HepG2 (cell line): Measurements from ENCODE around the gene AFF1. TPM values are rescaled to one million over a fixed set of nuclear protein-coding genes. Genes with fewer than 3 reads are reported as not detected.

Experiments
- ATF1 ChIP-seq: IDR thresholded peaks from 2 replicates; pipeline ENCODE4 v1.6.1; 2016; ENCODE audit warnings: mild to moderate bottlenecking, control low read depth
- ERF ChIP-seq: IDR thresholded peaks from 2 replicates; pipeline ENCODE4 v1.6.1; 2018; ENCODE audit warnings: missing biosample characterization, missing genetic modification reagents
- GATAD2A ChIP-seq: IDR thresholded peaks from 2 replicates; pipeline ENCODE4 v1.6.1; 2016
- HOXA9 ChIP-seq: sonication (generic); formaldehyde crosslinking; IDR thresholded peaks from 2 replicates; pipeline ENCODE4 v1.8.1; 2022; ENCODE audit warnings: missing genetic modification reagents, mild to moderate bottlenecking, moderate library complexity, borderline replicate concordance
- LCORL ChIP-seq, 2 experiments: fragments of 450-650 bp in 1 of 2; sonication (generic) in 1 of 2; formaldehyde crosslinking in 1 of 2; IDR thresholded peaks; 2 replicates each; pipeline versions ENCODE4 v1.5.0 to v1.6.1; 2017 to 2020; ENCODE audit warnings: antibody characterized with exemption in 1 of 2, missing genetic modification reagents in 1 of 2
- MEIS1 ChIP-seq: sonication (generic); formaldehyde crosslinking; IDR thresholded peaks from 2 replicates; pipeline ENCODE4 v1.9.0; 2021; ENCODE audit warnings: mild to moderate bottlenecking, missing genetic modification reagents, moderate library complexity, borderline replicate concordance
- MIER2 ChIP-seq: IDR thresholded peaks from 2 replicates; pipeline ENCODE4 v1.6.1; 2016; ENCODE audit warnings: missing biosample characterization, missing genetic modification reagents
- PITX1 ChIP-seq: sonication (generic); formaldehyde crosslinking; IDR thresholded peaks from 2 replicates; pipeline ENCODE4 v1.5.1; 2020; ENCODE audit warnings: mild to moderate bottlenecking, missing genetic modification reagents
- SKIL ChIP-seq: sonication (generic); formaldehyde crosslinking; IDR thresholded peaks from 2 replicates; pipeline ENCODE4 v1.8.0; 2022; ENCODE audit warnings: missing genetic modification reagents, mild to moderate bottlenecking, moderate library complexity, borderline replicate concordance
- TBP ChIP-seq: sonication (generic); formaldehyde crosslinking; IDR thresholded peaks from 2 replicates; pipeline ENCODE4 v1.5.0; 2020; ENCODE audit warnings: missing genetic modification reagents
- ZNF20 ChIP-seq: sonication (generic); formaldehyde crosslinking; IDR thresholded peaks from 2 replicates; pipeline ENCODE4 v1.4.0; 2020; ENCODE audit warnings: mild to moderate bottlenecking, moderate library complexity, missing genetic modification reagents
- ZNF263 ChIP-seq: sonication (generic); formaldehyde crosslinking; IDR thresholded peaks from 2 replicates; pipeline ENCODE4 v1.4.0; 2020; ENCODE audit warnings: missing genetic modification reagents
- ZNF407 ChIP-seq: sonication (generic); formaldehyde crosslinking; IDR thresholded peaks from one replicate; pipeline ENCODE4 v1.5.1; 2020; ENCODE audit warnings: mild to moderate bottlenecking, missing genetic modification reagents; ENCODE audit errors: not compliant biosample characterization
- ZNF644 ChIP-seq: IDR thresholded peaks from 2 replicates; pipeline ENCODE4 v1.6.1; 2016; ENCODE audit warnings: low read depth
- ZNF703 ChIP-seq: sonication (generic); formaldehyde crosslinking; IDR thresholded peaks from 2 replicates; pipeline ENCODE4 v1.5.1; 2020; ENCODE audit warnings: missing genetic modification reagents, mild to moderate bottlenecking, moderate library complexity, borderline replicate concordance
- ZNF720 ChIP-seq: sonication (generic); formaldehyde crosslinking; IDR thresholded peaks from 2 replicates; pipeline ENCODE4 v1.4.0; 2020; ENCODE audit warnings: missing genetic modification reagents
- ZSCAN20 ChIP-seq: sonication (generic); formaldehyde crosslinking; IDR thresholded peaks from 2 replicates; pipeline ENCODE4 v1.4.0; 2020; ENCODE audit warnings: missing genetic modification reagents, mild to moderate bottlenecking, borderline replicate concordance
- polyA plus RNA-seq, 8 experiments: library from polyadenylated mRNA; depleted of rRNA in 3 of 8; stranded (reverse) in 7 of 8; unstranded in 1 of 8; fragments of >200 nt; fragmentation: Illumina TruSeq in 4 of 8; extraction: Trizol in 4 of 8; gene quantifications; 2 replicates each; pipeline versions ENCODE4 v1.2.1 to v1.2.3, GENCODE V29; 2011 to 2016; ENCODE audit warnings: low read depth in 4 of 8, missing spikeins in 1 of 8, mixed read lengths in 1 of 8; ENCODE audit not compliant: insufficient read depth in 1 of 8
- total RNA-seq, 5 experiments: library from RNA; depleted of rRNA; stranded (reverse); fragments of >200 nt; fragmentation: Illumina TruSeq; extraction: Trizol; gene quantifications; 2 replicates each; pipeline ENCODE4 v1.2.3, GENCODE V29; 2016; ENCODE audit warnings: low read depth in 1 of 5
- TF ChIP-seq, protein P1 (sequence below): IDR thresholded peaks from 2 replicates; pipeline ENCODE4 v1.6.1; 2016

AFF1 gene
- total and polyA plus RNA-seq, 2 of the 13 experiments (the other 11 are each of a cell fraction or from before 2014, with no cell fraction given): 15.5 to 15.9 TPM

DNA sequence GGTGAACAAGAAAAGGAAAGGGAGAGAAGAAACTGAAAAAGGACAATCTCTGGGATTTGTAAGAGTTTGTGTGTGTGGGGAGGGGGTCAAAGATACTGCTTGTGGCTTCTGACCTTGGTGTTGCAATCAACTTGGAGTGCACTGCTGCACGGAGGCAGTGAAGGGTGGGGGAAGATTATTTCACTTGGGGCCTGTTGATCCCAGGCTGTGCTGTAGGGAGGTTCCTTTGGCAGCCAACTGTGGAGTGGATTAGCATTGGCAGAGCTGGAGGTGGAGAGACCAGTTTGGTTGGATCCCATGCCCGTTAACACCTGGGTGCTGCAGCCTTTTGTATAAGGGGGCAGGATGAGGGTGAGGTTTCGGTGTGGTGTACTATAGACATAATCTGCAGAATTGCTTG lies 38.2 kb downstream of the AFF1 start (continued):
- TF ChIP-seq HOXA9 (CRISPR knock-in tag) (no peak), ATF1 (CRISPR knock-in tag) (no peak), MEIS1 (no peak), ZNF644 (CRISPR knock-in tag) (peak; percentile 58; the same call in 1 of the 2 replicates), PITX1 (CRISPR knock-in tag) (peak; percentile 85), MIER2 (no peak), ZNF263 (CRISPR knock-in tag) (0 out of 2 replicates have a peak, but pooled peaks have one; percentile 17), SKIL (CRISPR knock-in tag) (peak; percentile 28; the same call in 1 of the 2 replicates), ERF (CRISPR knock-in tag) (0 out of 2 replicates have a peak, but pooled peaks have one; percentile 49), LCORL (IDR thresholded peaks at IDR 0.05) (no peak), LCORL (CRISPR knock-in tag; IDR thresholded peaks at IDR 0.05) (peak; percentile 76), ZNF20 (CRISPR knock-in tag) (no peak), ZNF407 (CRISPR knock-in tag) (no peak), ZNF720 (no peak), TBP (CRISPR knock-in tag) (no peak), ZSCAN20 (CRISPR knock-in tag) (no peak), ZNF703 (CRISPR knock-in tag) (no peak), GATAD2A (CRISPR knock-in tag) (peak; percentile 96)
- TF ChIP-seq, protein P1, sequence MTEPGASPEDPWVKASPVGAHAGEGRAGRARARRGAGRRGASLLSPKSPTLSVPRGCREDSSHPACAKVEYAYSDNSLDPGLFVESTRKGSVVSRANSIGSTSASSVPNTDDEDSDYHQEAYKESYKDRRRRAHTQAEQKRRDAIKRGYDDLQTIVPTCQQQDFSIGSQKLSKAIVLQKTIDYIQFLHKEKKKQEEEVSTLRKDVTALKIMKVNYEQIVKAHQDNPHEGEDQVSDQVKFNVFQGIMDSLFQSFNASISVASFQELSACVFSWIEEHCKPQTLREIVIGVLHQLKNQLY (CRISPR knock-in tag): 0 out of 2 replicates have a peak, but pooled peaks have one; percentile 22
